ENCODE data around the gene SLC39A1. TPM values are rescaled to one million over a fixed set of nuclear protein-coding genes. Genes with fewer than 3 reads are reported as not detected.

The SLC39A1 gene
- total RNA-seq, 1 experiment from 2014 or later, result 124 TPM

- TF ChIP-seq CTCF (IDR thresholded peaks at IDR 0.05; ENCODE audit: unreplicated experiment), result no peak
- Mint-ChIP-seq H3K27ac (ENCODE audit: low read depth, unreplicated experiment) (peak within 1 kb of the TSS; percentile 74), H3K36me3 (ENCODE audit: insufficient read depth, unreplicated experiment) (peaks cover 18% of the 10 kb centered on the region), H3K9me3 (ENCODE audit: unreplicated experiment) (no peaks in the 10 kb centered on the region), H3K27me3 (ENCODE audit: insufficient read depth, unreplicated experiment) (no peaks in the 10 kb centered on the region), H3K4me3 (ENCODE audit: unreplicated experiment) (peak within 1 kb of the TSS; percentile 74), H3K4me1 (ENCODE audit: insufficient read depth, unreplicated experiment) (peaks cover 34% of the 10 kb centered on the region)
- intact Hi-C loops (cut with micrococcal nuclease), result loop anchor here (1.0 to 2.0 kb wide), 4 partner anchors 23 to 126 kb away; partner anchors contain the start of genes CREB3L4, DENND4B and RAB13
- DNase-seq (ENCODE audit: unreplicated experiment), result peak; percentile 100
- ChIA-PET POLR2A (interaction anchor here (0.7 to 7.8 kb wide), 49 partner anchors 10 to 496 kb away, joined by 3 to 117 read pairs (median 6); partner anchors contain the start of genes CREB3L4, CRTC2, DENND4B and INTS3), CTCF (interaction anchor here (0.5 to 4.9 kb wide), 12 partner anchors 13 to 516 kb away, joined by 3 to 41 read pairs (median 4); partner anchors contain the start of genes CREB3L4, DENND4B and RAB13)
- BruUV-seq (replicated peaks), result TSS peak; percentile 92
These were observed 40.1 kb downstream of the SLC39A1 start, which contains the start of gene GATAD2B for GRCh38 chr1:153922972-153923925. TSS of gene GATAD2B (minus strand) at chr1:153922972. CDS start at chr1:153828347, 94,625 bp downstream.

- peaks cover 18% of the 10 kb centered on the region for H3K36me3 Mint-ChIP-seq (ENCODE audit: insufficient read depth, unreplicated experiment)
- H3K27me3 Mint-ChIP-seq (ENCODE audit: insufficient read depth, unreplicated experiment), result no peaks in the 10 kb centered on the region
- ChIA-PET POLR2A (interaction anchor here (0.6 to 7.8 kb wide), 46 partner anchors 9 to 386 kb away, joined by 3 to 117 read pairs (median 5); partner anchors contain the start of genes CREB3L4, CRTC2, DENND4B and INTS3), CTCF (interaction anchor here (0.6 to 5.6 kb wide), 21 partner anchors 8 to 267 kb away, joined by 3 to 41 read pairs (median 6); partner anchors contain the start of genes CREB3L4, DENND4B and RAB13)
- BruUV-seq (replicated peaks), result no TSS peak
- H3K4me3 Mint-ChIP-seq (ENCODE audit: unreplicated experiment), result peak overlapping the region; percentile 74
- DNase-seq (ENCODE audit: unreplicated experiment), result peak; percentile 84
- H3K4me1 Mint-ChIP-seq (ENCODE audit: insufficient read depth, unreplicated experiment), result peaks cover 41% of the 10 kb centered on the region
- peak overlapping the region; percentile 74 for H3K27ac Mint-ChIP-seq (ENCODE audit: low read depth, unreplicated experiment)
- no peaks in the 10 kb centered on the region for H3K9me3 Mint-ChIP-seq (ENCODE audit: unreplicated experiment)
- intact Hi-C loops (cut with micrococcal nuclease), result loop anchor here (2.0 kb wide), 2 partner anchors 44 to 64 kb away; partner anchors contain the start of genes CREB3L4 and RAB13
- peak; percentile 11 for TF ChIP-seq CTCF (IDR thresholded peaks at IDR 0.05; ENCODE audit: unreplicated experiment)
These were observed 41.0 kb downstream of the SLC39A1 start for GRCh38 chr1:153922076-153922971.

- Mint-ChIP-seq H3K36me3 (ENCODE audit: insufficient read depth, unreplicated experiment) (peaks cover 18% of the 10 kb centered on the region), H3K27ac (ENCODE audit: low read depth, unreplicated experiment) (peak overlapping the region; percentile 74)
These were observed 41.6 kb downstream of the SLC39A1 start for GRCh38 chr1:153921803-153922075.

More at GRCh38 chr1:153921803-153922075, 41.6 kb downstream of the SLC39A1 start:
- TSS peak; percentile 34 for BruUV-seq (replicated peaks)
- intact Hi-C loops (cut with micrococcal nuclease), result loop anchor here (2.0 kb wide), 2 partner anchors 45 to 65 kb away; partner anchors contain the start of genes CREB3L4 and RAB13
- Mint-ChIP-seq H3K9me3 (ENCODE audit: unreplicated experiment) (no peaks in the 10 kb centered on the region), H3K4me1 (ENCODE audit: insufficient read depth, unreplicated experiment) (peaks cover 41% of the 10 kb centered on the region), H3K4me3 (ENCODE audit: unreplicated experiment) (peak overlapping the region; percentile 74), H3K27me3 (ENCODE audit: insufficient read depth, unreplicated experiment) (no peaks in the 10 kb centered on the region)
- TF ChIP-seq CTCF (IDR thresholded peaks at IDR 0.05; ENCODE audit: unreplicated experiment), result no peak
- POLR2A ChIA-PET, result interaction anchor here (0.6 to 7.8 kb wide), 28 partner anchors 8 to 386 kb away, joined by 3 to 117 read pairs (median 5); partner anchors contain the start of genes CREB3L4, CRTC2, DENND4B and JTB
- DNase-seq (ENCODE audit: unreplicated experiment), result peak; percentile 43
- CTCF ChIA-PET, result interaction anchor here (0.6 to 5.6 kb wide), 19 partner anchors 9 to 244 kb away, joined by 3 to 41 read pairs (median 6); partner anchors contain the start of genes CREB3L4, DENND4B and RAB13
